Measurements from ENCODE around the gene INSL3.
A peak's percentile ranks its signal among the peaks of the same experiment; 100 is the strongest.
"Not testable (repeated sequence)": the region's sequence is repeated elsewhere in the genome, so short reads cannot be mapped to it uniquely, and the experiment has no call there.

The INSL3 gene

DNA sequence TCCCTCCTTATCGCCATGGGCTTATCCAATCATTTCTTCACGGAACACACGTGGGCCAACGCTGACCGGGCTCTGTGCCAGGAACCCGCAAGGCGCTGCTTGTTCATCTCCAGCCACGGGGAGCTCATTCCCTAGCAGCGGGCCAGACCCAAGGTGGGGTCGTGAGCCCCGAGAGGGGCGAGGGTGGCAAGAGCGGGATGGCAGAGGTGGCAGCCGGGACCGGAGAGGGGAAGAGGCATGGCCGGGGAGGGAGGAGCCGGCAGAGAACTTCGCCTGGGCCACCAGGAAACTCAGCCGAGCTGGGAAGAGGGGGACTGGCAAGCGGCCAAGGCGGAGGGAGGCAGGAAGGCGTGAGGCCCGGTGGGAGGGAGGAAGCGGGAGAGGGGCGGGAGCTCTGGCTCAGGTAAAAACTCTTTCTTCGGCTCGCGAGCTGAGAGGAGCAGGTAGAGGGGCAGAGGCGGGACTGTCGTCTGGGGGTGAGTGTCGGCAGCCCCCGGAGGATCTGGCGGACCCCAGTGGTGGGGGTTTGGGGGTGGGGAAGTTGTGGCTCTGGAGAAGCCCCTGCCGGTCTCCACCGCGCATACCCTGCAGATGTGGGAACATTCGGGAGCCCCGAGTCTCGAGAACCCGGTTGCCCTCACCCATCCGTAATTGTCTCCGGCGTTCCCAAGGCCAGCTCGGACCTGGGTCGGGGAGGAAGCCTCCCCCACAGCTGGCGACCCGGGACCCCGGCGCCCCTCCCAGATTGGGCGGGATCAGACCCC is 26.4 kb downstream of the INSL3 start, which contains the start of gene B3GNT3:
Gene B3GNT3 (plus strand): TSS at position 408 of the 764 bp plus-strand sequence. CDS start 12,670 bp downstream, outside the sequence.
- DNase-seq (ENCODE audit: low read depth, low spot score), result no peak
- no peak within 1 kb of the TSS for H3K4me3 ChIP-seq (ENCODE audit: low read length)

DNA sequence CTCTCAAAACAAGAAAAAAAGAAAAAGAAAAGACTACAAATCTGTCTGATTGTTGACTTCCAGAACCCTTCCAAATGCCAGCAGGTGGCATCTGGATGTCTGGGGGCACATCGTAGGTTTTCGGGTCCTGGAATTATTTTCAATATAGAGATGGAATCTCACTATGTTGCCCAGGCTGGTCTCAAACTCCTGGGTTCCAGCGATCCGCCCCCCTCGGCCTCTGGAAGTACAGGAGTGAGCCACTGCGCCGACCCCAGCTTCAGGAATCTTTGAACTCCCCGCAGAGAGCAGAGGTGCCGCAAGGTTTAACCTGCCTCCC is 26.9 kb downstream of the INSL3 start:
- H3K4me3 ChIP-seq (ENCODE audit: low read length), result no peak overlapping the region
- no peak for DNase-seq (ENCODE audit: low read depth, low spot score)

GRCh38 chr19:17790059-17790780 is 31.1 kb downstream of the INSL3 start:
- no peak overlapping the region for H3K4me3 ChIP-seq (ENCODE audit: low read length)
- DNase-seq (ENCODE audit: low read depth, low spot score), result no peak

GRCh38 chr19:17788632-17789031 is 32.7 kb downstream of the INSL3 start:
- DNase-seq (ENCODE audit: low read depth, low spot score), result no peak
- no peak overlapping the region for H3K4me3 ChIP-seq (ENCODE audit: low read length)

DNA sequence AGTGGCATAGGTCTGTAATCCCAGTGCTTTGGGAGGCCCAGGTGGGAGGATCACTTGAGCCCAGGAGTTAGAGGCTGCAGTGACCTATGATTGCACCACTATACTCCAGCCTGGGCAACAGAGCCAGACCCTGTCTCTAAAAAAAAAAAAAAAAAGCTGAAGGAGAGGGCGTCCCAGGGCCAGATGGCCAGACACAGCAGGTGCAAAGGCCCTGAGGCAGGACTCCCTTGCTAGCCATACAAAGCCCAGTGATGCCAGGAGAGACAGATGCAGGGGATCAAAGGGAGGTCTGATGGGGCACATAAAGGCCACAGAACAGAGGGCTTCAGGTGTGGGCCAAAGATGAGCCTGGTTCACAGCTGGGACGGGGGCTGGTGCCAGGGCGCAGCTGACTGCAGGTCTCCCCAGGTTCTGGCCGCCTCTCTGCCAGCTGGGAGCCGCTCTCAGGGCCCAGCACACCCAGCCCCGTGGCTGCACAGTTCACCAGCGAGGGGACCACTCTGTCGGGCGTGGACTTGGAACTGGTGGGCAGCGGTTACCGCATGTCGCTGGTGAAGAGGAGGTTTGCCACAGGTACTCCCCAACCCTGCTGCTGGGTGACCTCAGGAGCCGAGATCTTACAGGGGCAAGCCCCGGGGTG is 33.9 kb downstream of the INSL3 start:
- DNase-seq (ENCODE audit: low read depth, low spot score), result no peak
- no peak overlapping the region for H3K4me3 ChIP-seq (ENCODE audit: low read length)

- DNase-seq (ENCODE audit: low read depth, low spot score), result peak; percentile 63
- no peak overlapping the region for H3K4me3 ChIP-seq (ENCODE audit: low read length)
Observed at GRCh38 chr19:17784201-17785008, 36.9 kb downstream of the INSL3 start.

- H3K4me3 ChIP-seq (ENCODE audit: low read length); DNase-seq (ENCODE audit: low read depth, low spot score): not testable (repeated sequence)
Observed at GRCh38 chr19:17783721-17784120, 37.6 kb downstream of the INSL3 start.

GRCh38 chr19:17780781-17781180 is 40.5 kb downstream of the INSL3 start:
- no peak for DNase-seq (ENCODE audit: low read depth, low spot score)
- no peak overlapping the region for H3K4me3 ChIP-seq (ENCODE audit: low read length)

DNA sequence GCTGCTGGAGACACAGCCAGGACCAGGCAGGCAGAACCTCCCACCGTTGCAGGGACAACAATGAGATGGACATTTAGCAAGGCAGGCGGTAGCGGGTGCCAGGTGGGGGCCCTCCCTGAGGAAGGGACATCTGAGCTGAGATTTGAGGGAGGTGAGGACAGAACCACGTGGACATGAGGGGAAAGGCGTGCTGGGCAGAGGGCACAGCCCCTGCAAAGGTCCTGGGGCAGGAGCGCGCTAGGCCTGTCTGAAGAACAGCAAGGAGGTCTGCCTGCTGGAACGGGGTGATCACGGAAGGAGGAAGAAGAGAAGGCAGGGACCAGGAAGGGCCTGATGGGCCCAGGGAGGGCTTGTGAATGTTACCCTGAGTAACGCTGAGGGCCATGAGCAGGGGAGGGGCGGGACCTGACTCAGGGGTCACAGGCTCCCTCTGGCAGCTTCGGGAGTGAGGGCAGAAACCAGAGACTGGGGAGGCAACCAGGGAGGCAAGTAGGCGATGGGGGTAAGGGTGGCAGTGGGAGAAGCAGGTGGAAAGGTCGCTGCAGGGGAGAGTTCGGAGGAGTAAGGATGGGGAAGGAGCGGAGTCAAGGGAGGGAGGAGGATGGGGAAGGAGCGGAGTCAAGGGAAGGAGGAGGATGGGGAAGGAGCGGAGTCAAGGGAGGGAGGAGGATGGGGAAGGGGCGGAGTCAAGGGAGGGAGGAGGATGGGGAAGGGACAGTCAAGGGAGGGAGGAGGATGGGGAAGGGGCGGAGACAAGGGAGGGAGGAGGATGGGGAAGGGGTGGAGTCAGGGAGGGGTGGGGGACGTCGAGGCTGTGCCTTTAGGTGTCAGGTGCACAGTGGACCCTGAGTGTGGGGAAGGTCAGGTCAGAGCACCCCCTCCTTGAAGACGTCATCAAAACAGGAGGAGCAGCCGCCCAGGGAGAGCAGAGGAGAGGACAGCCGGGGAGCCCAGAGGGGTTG is 42.1 kb downstream of the INSL3 start:
- H3K4me3 ChIP-seq (ENCODE audit: low read length), result no peak overlapping the region
- DNase-seq (ENCODE audit: low read depth, low spot score), result no peak

DNA sequence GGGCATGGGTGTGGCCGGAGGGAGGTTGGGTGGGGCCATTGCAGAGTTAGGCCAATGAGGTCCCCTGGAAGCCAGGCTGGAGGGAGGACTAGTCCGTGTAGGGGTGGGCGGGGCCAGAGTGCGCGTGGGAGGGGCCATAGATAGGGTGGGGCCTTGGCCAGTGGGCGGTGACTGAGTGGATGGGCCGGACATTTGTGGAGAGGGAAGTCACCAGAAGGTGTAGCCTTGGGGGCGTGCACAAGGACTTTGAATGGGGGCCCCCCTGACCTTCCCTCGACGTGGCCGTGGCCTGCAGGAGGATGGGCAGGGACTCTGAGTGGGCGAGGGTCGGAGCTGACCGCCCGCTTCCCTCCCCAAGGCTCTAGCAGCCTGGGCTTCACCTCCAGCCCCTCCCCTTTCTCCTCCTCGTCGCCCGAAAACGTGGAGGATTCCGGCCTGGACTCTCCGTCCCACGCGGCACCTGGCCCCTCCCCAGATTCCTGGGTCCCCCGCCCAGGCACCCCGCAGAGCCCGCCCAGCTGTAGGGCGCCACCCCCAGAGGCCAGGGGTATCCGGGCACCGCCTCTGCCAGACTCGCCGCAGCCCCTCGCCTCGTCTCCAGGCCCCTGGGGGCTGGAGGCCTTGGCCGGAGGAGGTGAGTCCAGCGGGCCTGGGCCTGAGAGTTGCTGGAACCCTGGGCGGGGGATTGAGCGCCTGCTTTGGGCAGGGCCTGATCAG is 42.9 kb downstream of the INSL3 start:
- DNase-seq (ENCODE audit: low read depth, low spot score), result no peak
- no peak overlapping the region for H3K4me3 ChIP-seq (ENCODE audit: low read length)

DNA sequence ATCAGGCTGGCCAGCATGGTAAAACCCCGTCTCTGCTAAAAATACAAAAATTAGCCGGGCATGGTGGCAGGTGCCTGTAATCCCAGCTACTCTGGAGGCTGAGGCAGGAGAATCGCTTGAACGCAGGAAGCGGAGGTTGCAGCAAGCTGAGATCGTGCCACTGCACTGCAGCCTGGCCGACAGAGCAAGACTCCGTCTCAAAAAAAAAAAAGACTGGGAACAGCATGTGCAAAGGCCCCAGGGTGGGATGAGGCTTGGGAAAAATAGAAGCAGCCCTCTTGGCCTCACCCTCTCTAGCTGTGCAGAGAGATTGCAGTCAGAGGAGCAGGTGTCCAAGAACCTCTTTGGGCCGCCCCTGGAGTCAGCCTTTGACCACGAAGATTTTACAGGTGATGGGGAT is 43.5 kb downstream of the INSL3 start:
- not testable (repeated sequence) for DNase-seq (ENCODE audit: low read depth, low spot score); H3K4me3 ChIP-seq (ENCODE audit: low read length)

DNA sequence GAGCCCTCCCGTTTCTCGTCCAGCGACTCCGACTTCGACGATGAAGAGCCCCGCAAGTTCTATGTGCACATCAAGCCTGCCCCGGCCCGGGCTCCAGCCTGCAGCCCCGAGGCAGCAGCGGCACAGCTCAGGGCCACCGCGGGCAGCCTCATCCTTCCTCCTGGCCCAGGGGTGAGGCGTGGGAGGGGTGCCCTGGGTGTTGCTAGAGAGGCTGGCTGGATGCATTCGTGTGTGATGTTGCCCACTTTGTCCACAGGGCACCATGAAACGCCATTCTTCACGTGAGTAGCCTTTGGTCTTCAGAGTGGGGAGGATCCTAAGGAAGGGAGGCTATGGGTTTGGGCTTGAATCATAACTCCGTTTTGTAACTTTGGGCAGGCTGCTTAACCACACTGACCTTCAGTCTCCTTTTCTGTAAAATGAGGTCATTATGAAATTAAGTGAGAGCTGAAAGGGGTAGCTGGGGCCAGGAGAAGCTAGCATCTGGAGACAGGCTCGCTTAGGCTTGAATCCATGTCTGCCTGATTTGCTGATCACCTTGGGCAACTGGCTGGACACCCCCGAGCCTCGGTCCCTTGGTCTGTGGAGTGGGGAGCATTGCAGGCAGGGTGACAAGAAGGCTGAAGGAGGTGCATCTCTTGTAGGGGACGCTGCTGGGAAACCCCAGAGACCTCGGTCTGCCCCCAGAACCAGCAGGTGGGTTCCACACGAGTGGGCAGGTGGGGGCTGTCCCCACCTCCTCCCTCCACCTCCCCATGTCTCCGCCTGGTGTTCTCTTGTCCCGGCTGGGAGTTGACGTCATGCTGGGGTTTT is 45.1 kb downstream of the INSL3 start:
- DNase-seq (ENCODE audit: low read depth, low spot score), result no peak
- H3K4me3 ChIP-seq (ENCODE audit: low read length), result no peak overlapping the region

GRCh38 chr19:17775245-17775927 is 45.9 kb downstream of the INSL3 start:
- DNase-seq (ENCODE audit: low read depth, low spot score), result no peak

GRCh38 chr19:17772172-17772571 is 49.1 kb downstream of the INSL3 start:
- H3K4me3 ChIP-seq (ENCODE audit: low read length), result no peak overlapping the region
- no peak for DNase-seq (ENCODE audit: low read depth, low spot score)

More at GRCh38 chr19:17775245-17775927, 45.9 kb downstream of the INSL3 start:
- no peak overlapping the region for H3K4me3 ChIP-seq (ENCODE audit: low read length)

DNA sequence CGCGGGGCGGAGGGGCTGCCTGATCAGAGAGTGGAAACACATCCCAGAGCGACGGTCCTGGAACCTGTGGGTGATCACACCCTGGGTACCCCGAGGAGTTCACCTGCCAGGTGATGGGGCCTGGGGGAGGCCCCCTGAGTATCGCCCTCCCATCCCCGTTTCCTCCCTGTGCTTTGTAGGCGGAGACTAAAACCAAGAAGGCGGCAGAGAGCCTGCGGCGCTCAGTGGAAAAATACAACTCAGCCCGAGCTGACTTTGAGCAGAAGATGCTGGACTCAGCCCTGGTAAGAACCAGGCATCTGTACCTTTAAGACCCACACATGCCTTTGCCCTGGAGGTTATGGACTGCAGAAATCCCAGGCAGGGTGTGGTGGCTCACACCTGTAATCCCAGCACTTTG is 50.7 kb downstream of the INSL3 start:
- no peak for DNase-seq (ENCODE audit: low read depth, low spot score)
- H3K4me3 ChIP-seq (ENCODE audit: low read length), result no peak overlapping the region

- DNase-seq (ENCODE audit: low read depth, low spot score), result no peak
Observed at GRCh38 chr19:17767559-17767958, 53.8 kb downstream of the INSL3 start.

More at GRCh38 chr19:17767559-17767958, 53.8 kb downstream of the INSL3 start:
- H3K4me3 ChIP-seq (ENCODE audit: low read length), result no peak overlapping the region
